PC-3 (cell line): Measurements from ENCODE around the gene RPA4.

Experiments
- EZH2 ChIP-seq: fragments of 300-600 bp; sonication (generic); IDR thresholded peaks from one replicate; pipeline ENCODE4 v1.6.1; 2017; ENCODE audit warnings: antibody characterized with exemption, mild to moderate bottlenecking, low read length; ENCODE audit not compliant: unreplicated experiment
- TF ChIP-seq, protein P1 (sequence below): fragments of 300-600 bp; sonication (generic); conservative IDR thresholded peaks from 2 replicates; pipeline ENCODE4 v1.5.1; 2017; ENCODE audit warnings: antibody characterized with exemption, low read depth, mild to moderate bottlenecking, low read length

DNA sequence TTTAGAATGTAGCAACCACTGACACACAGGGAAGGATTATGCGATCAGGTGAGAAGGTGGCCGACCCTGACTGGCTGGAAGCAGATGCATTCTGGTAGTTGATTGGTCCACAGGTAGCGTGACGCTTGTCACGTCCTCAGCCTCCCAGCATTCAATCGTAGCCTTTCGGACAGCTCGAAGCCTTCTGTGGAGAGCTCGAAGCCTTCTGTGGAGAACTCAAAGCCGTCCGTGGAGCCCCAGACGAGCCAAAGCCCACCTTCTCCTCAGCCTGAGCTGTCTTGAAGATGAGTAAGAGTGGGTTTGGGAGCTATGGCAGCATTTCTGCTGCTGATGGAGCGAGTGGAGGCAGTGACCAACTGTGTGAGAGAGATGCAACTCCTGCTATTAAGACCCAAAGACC is 319 bp downstream of the RPA4 start:
- TF ChIP-seq EZH2 = no peak
- TF ChIP-seq, protein P1, sequence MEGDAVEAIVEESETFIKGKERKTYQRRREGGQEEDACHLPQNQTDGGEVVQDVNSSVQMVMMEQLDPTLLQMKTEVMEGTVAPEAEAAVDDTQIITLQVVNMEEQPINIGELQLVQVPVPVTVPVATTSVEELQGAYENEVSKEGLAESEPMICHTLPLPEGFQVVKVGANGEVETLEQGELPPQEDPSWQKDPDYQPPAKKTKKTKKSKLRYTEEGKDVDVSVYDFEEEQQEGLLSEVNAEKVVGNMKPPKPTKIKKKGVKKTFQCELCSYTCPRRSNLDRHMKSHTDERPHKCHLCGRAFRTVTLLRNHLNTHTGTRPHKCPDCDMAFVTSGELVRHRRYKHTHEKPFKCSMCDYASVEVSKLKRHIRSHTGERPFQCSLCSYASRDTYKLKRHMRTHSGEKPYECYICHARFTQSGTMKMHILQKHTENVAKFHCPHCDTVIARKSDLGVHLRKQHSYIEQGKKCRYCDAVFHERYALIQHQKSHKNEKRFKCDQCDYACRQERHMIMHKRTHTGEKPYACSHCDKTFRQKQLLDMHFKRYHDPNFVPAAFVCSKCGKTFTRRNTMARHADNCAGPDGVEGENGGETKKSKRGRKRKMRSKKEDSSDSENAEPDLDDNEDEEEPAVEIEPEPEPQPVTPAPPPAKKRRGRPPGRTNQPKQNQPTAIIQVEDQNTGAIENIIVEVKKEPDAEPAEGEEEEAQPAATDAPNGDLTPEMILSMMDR = no peak
